HepG2 (cell line): ENCODE measurements around the gene PRKN. TPM values are rescaled to one million over a fixed set of nuclear protein-coding genes. Genes with fewer than 3 reads are reported as not detected.

Experiments
- ATAC-seq: fragments of 200-7000 bp; cut with Tn5 transposase; 3 replicates; pipeline ENCODE4 v1.9.1; 2020; ENCODE audit warnings: mild to moderate bottlenecking, moderate library complexity
- BruUV-seq: library from RNA; stranded (reverse); fragments of 400-500 nt; replicated peaks from 2 replicates; lab custom pipeline; 2021; lab: Mats Ljungman, UMichigan
- CTCF ChIA-PET: fragments of 300-600 bp; formaldehyde crosslinking; extraction: SDS; loops from one replicate; lab custom pipeline; 2021; ENCODE audit warnings: low total read pairs, inconsistent platforms, low intra/inter-chr PET ratio; lab: Yijun Ruan, JAX
- POLR2A ChIA-PET: fragments of 350-600 bp; sonication (Branson Sonifier 250); formaldehyde crosslinking; loops from one replicate; lab custom pipeline; 2020; ENCODE audit warnings: antibody characterized with exemption, inconsistent platforms; lab: Yijun Ruan, JAX
- DNase-seq: peaks from one replicate; pipeline ENCODE4 v3.0.0-alpha.2; 2015; ENCODE audit warnings: low spot score
- FAIRE-seq: peaks from 3 replicates; lab custom pipeline; 2011; peaks lifted over from hg19 to GRCh38; lab: Jason Lieb, UNC
- H2AFZ ChIP-seq: one replicate; pipeline ENCODE4 v1.6.1; 2011; ENCODE audit warnings: low read length, inconsistent platforms
- H3K27ac ChIP-seq: fragments of 300-600 bp; 3 replicates; pipeline ENCODE4 v1.8.0; 2011; ENCODE audit warnings: mixed run types, mild to moderate bottlenecking, mixed read lengths, low read length, inconsistent platforms; ENCODE audit not compliant: insufficient read depth; ENCODE audit errors: extremely low read length
- H3K27me3 ChIP-seq, 2 experiments: fragments of 200-600 bp in 1 of 2; 2 replicates in 1 of 2; 3 replicates in 1 of 2; pipeline versions ENCODE4 v1.6.0 to v1.8.0; 2011; ENCODE audit warnings: low read length in 2 of 2, mild to moderate bottlenecking in 2 of 2, moderate library complexity in 2 of 2, inconsistent platforms in 1 of 2; ENCODE audit not compliant: insufficient read depth in 2 of 2, control insufficient read depth in 1 of 2
- H3K36me3 ChIP-seq, 2 experiments: fragments of 200-600 bp in 1 of 2; replicated peaks in 1 of 2; 2 replicates in 1 of 2; 3 replicates in 1 of 2; pipeline versions ENCODE4 v1.5.1 to v1.8.0; 2011; ENCODE audit warnings: low read length in 2 of 2, inconsistent platforms in 1 of 2; ENCODE audit not compliant: insufficient read depth in 2 of 2, control insufficient read depth in 1 of 2
- H3K4me1 ChIP-seq: 2 replicates; pipeline ENCODE4 v1.5.1; 2012; ENCODE audit warnings: low read length, inconsistent platforms; ENCODE audit not compliant: insufficient read depth
- H3K4me2 ChIP-seq: 2 replicates; pipeline ENCODE4 v1.6.0; 2011; ENCODE audit warnings: low read depth, low read length, inconsistent platforms
- H3K4me3 ChIP-seq, 3 experiments: fragments of 200-600 bp in 1 of 3; sonication (generic), shearing (Covaris generic) in 1 of 3; replicated peaks in 1 of 3; 2 replicates each; pipeline ENCODE4 v1.5.1; 2011 to 2016; ENCODE audit warnings: low read length in 3 of 3, inconsistent platforms in 2 of 3, low read depth in 2 of 3, mild to moderate bottlenecking in 2 of 3, control low read depth in 1 of 3, mixed read lengths in 1 of 3; ENCODE audit not compliant: insufficient read depth in 1 of 3
- H3K79me2 ChIP-seq: one replicate; pipeline ENCODE4 v1.6.1; 2011; ENCODE audit warnings: low read length, inconsistent platforms; ENCODE audit not compliant: insufficient read depth
- H3K9ac ChIP-seq: 2 replicates; pipeline ENCODE4 v1.6.0; 2011; ENCODE audit warnings: mild to moderate bottlenecking, low read depth, low read length, inconsistent platforms; ENCODE audit not compliant: insufficient read depth
- H3K9me3 ChIP-seq: 2 replicates; pipeline ENCODE4 v1.5.1; 2012; ENCODE audit warnings: mild to moderate bottlenecking, low read length
- H4K20me1 ChIP-seq: 2 replicates; pipeline ENCODE4 v1.6.0; 2011; ENCODE audit warnings: inconsistent platforms, mild to moderate bottlenecking, low read length, moderate library complexity; ENCODE audit not compliant: insufficient read depth
- ADNP ChIP-seq: sonication (generic); formaldehyde crosslinking; IDR thresholded peaks from 2 replicates; pipeline ENCODE4 v1.4.0; 2020; ENCODE audit warnings: missing genetic modification reagents
- GZF1 ChIP-seq: sonication (generic); formaldehyde crosslinking; IDR thresholded peaks from 2 replicates; pipeline ENCODE4 v1.5.1; 2020; ENCODE audit warnings: mild to moderate bottlenecking, missing genetic modification reagents
- HNF1B ChIP-seq: sonication (generic); formaldehyde crosslinking; IDR thresholded peaks from 2 replicates; pipeline ENCODE4 v1.5.1; 2020; ENCODE audit warnings: mild to moderate bottlenecking, moderate library complexity, missing genetic modification reagents
- KLF6 ChIP-seq: IDR thresholded peaks from 2 replicates; pipeline ENCODE4 v1.8.0; 2016; ENCODE audit warnings: missing biosample characterization, missing genetic modification reagents
- NAIF1 ChIP-seq: sonication (generic); formaldehyde crosslinking; IDR thresholded peaks from 2 replicates; pipeline ENCODE4 v1.5.0; 2020; ENCODE audit warnings: mild to moderate bottlenecking, missing genetic modification reagents, borderline replicate concordance
- REST ChIP-seq, 2 experiments: IDR thresholded peaks; 2 replicates each; pipeline ENCODE4 v1.6.1; 2011 to 2012; ENCODE audit warnings: low read length in 2 of 2, borderline replicate concordance in 1 of 2, low read depth in 1 of 2, mild to moderate bottlenecking in 1 of 2, moderate library complexity in 1 of 2
- RFX3 ChIP-seq: IDR thresholded peaks from 2 replicates; pipeline ENCODE4 v1.6.1; 2016; ENCODE audit warnings: missing biosample characterization, missing genetic modification reagents
- SALL1 ChIP-seq: sonication (generic); formaldehyde crosslinking; IDR thresholded peaks from 2 replicates; pipeline ENCODE4 v1.8.0; 2022; ENCODE audit warnings: mild to moderate bottlenecking, missing genetic modification reagents
- YEATS2 ChIP-seq: sonication (generic); formaldehyde crosslinking; IDR thresholded peaks from 2 replicates; pipeline ENCODE4 v1.4.0; 2020; ENCODE audit warnings: missing genetic modification reagents, borderline replicate concordance
- ZBED4 ChIP-seq: sonication (generic); formaldehyde crosslinking; IDR thresholded peaks from 2 replicates; pipeline ENCODE4 v1.4.0; 2020; ENCODE audit warnings: missing genetic modification reagents, borderline replicate concordance
- ZNF264 ChIP-seq: sonication (generic); formaldehyde crosslinking; IDR thresholded peaks from 2 replicates; pipeline ENCODE4 v1.4.0; 2020; ENCODE audit warnings: missing genetic modification reagents
- ZNF317 ChIP-seq: sonication (generic); formaldehyde crosslinking; IDR thresholded peaks from 2 replicates; pipeline ENCODE4 v1.5.0; 2020; ENCODE audit warnings: mild to moderate bottlenecking, missing genetic modification reagents
- WGBS: methylation state at CpG from one replicate; pipeline ENCODE4 v1.1.6; 2017; ENCODE audit warnings: low lambda C conversion rate; 5-methylcytosine and 5-hydroxymethylcytosine counted together
- in situ Hi-C: cut with HindIII; loops from 2 replicates; pipeline ENCODE4 v1.10.0; 2017; ENCODE audit warnings: low pct_unique_long_range_greater_than_20kb; ENCODE audit not compliant: extremely low pct_ligation_motif_present
- intact Hi-C: fragments of 100-400 bp; cut with micrococcal nuclease; formaldehyde crosslinking; loops from one replicate; pipeline ENCODE4 v1.10.0; 2022; ENCODE audit not compliant: unreplicated experiment
- polyA plus RNA-seq, 8 experiments: library from polyadenylated mRNA; depleted of rRNA in 3 of 8; stranded (reverse) in 7 of 8; unstranded in 1 of 8; fragments of >200 nt; fragmentation: Illumina TruSeq in 4 of 8; extraction: Trizol in 4 of 8; gene quantifications; 2 replicates each; pipeline versions ENCODE4 v1.2.1 to v1.2.3, GENCODE V29; 2011 to 2016; ENCODE audit warnings: low read depth in 4 of 8, missing spikeins in 1 of 8, mixed read lengths in 1 of 8; ENCODE audit not compliant: insufficient read depth in 1 of 8
- total RNA-seq, 5 experiments: library from RNA; depleted of rRNA; stranded (reverse); fragments of >200 nt; fragmentation: Illumina TruSeq; extraction: Trizol; gene quantifications; 2 replicates each; pipeline ENCODE4 v1.2.3, GENCODE V29; 2016; ENCODE audit warnings: low read depth in 1 of 5

Gene PRKN
- total and polyA plus RNA-seq, 2 of the 13 experiments (the other 11 are each of a cell fraction or from before 2014, with no cell fraction given), result 0.31 to 0.44 TPM

GRCh38 chr6:162173466-162173865, 554.1 kb downstream of the PRKN start:
- POLR2A ChIA-PET, result no interaction called here
- Histone ChIP-seq H3K4me1 (no peaks in the 10 kb centered on the region), H3K9ac (no peak overlapping the region), H3K9me3 (no peaks in the 10 kb centered on the region), H4K20me1 (no peaks in the 10 kb centered on the region), H3K27me3 (no peaks in the 10 kb centered on the region), H3K27ac (no peak overlapping the region), H3K79me2 (no peaks in the 10 kb centered on the region), H3K36me3 (no peaks in the 10 kb centered on the region), H3K4me2 (no peak overlapping the region), H2AFZ (no peak overlapping the region), H3K4me3 (no peak overlapping the region)
- 0% methylated on average over 1 of the region's 1 CpG for WGBS
- in situ Hi-C loops, result no loop called here
- intact Hi-C loops, result no loop called here
- CTCF ChIA-PET, result no interaction called here
- FAIRE-seq (no peak), ATAC-seq (no peak), DNase-seq (no peak)
- TF ChIP-seq NAIF1 (CRISPR knock-in tag) (no peak), HNF1B (no peak), ZNF317 (CRISPR knock-in tag) (no peak), SALL1 (no peak), REST (IDR thresholded peaks at IDR 0.05; ENCODE audit: borderline replicate concordance in 1 of 2, low read depth in 1 of 2, low read length in 2 of 2) (no peak), YEATS2 (CRISPR knock-in tag) (no peak), KLF6 (CRISPR knock-in tag) (no peak), GZF1 (CRISPR knock-in tag) (no peak), ZNF264 (CRISPR knock-in tag) (no peak), ZBED4 (no peak), RFX3 (CRISPR knock-in tag) (no peak), ADNP (no peak)
- no TSS peak for BruUV-seq
